HepG2 (cell line): ENCODE measurements around the gene NFATC3. TPM values are rescaled to one million over a fixed set of nuclear protein-coding genes. Genes with fewer than 3 reads are reported as not detected.
A peak's percentile ranks its signal among the peaks of the same experiment; 100 is the strongest.

Source experiments
- BCLAF1 ChIP-seq: fragments of 450-650 bp; IDR thresholded peaks from 2 replicates; pipeline ENCODE4 v1.6.1; 2017; ENCODE audit warnings: mild to moderate bottlenecking
- DNMT3B ChIP-seq: conservative IDR thresholded peaks from 2 replicates; pipeline ENCODE4 v1.6.1; 2016; ENCODE audit warnings: missing biosample characterization, control low read depth
- ERF ChIP-seq: IDR thresholded peaks from 2 replicates; pipeline ENCODE4 v1.6.1; 2018; ENCODE audit warnings: missing biosample characterization, missing genetic modification reagents
- FLYWCH1 ChIP-seq: sonication (generic); formaldehyde crosslinking; IDR thresholded peaks from 2 replicates; pipeline ENCODE4 v1.8.1; 2023; ENCODE audit warnings: mild to moderate bottlenecking, missing genetic modification reagents
- FOXA1 ChIP-seq, 2 experiments: fragments of 450-650 bp in 1 of 2; sonication (generic) in 1 of 2; formaldehyde crosslinking in 1 of 2; IDR thresholded peaks; 2 replicates each; pipeline versions ENCODE4 v1.4.0 to v1.6.1; 2016 to 2020; ENCODE audit warnings: missing genetic modification reagents in 1 of 2
- HNRNPLL ChIP-seq: fragments of 200-400 bp; formaldehyde crosslinking; IDR thresholded peaks from 2 replicates; pipeline ENCODE4 v1.6.1; 2017; ENCODE audit warnings: mild to moderate bottlenecking, low read depth, low read length; ENCODE audit not compliant: poor library complexity, severe bottlenecking
- MED13 ChIP-seq: sonication (generic); formaldehyde crosslinking; IDR thresholded peaks from 2 replicates; pipeline ENCODE4 v1.5.0; 2020; ENCODE audit warnings: missing genetic modification reagents
- NCOA1 ChIP-seq: sonication (generic); formaldehyde crosslinking; IDR thresholded peaks from 2 replicates; pipeline ENCODE4 v1.9.0; 2021; ENCODE audit warnings: missing genetic modification reagents
- NKX3-1 ChIP-seq: sonication (generic); formaldehyde crosslinking; IDR thresholded peaks from 2 replicates; pipeline ENCODE4 v1.5.0; 2020; ENCODE audit warnings: missing genetic modification reagents
- ONECUT2 ChIP-seq: sonication (generic); formaldehyde crosslinking; IDR thresholded peaks from 2 replicates; pipeline ENCODE4 v1.4.0; 2020; ENCODE audit warnings: missing genetic modification reagents
- POGK ChIP-seq: sonication (generic); formaldehyde crosslinking; conservative IDR thresholded peaks from 2 replicates; pipeline ENCODE4 v1.8.0; 2022; ENCODE audit warnings: mild to moderate bottlenecking, moderate library complexity, missing genetic modification reagents
- SMARCE1 ChIP-seq: fragments of 450-650 bp; IDR thresholded peaks from 2 replicates; pipeline ENCODE4 v1.6.1; 2017; ENCODE audit warnings: borderline replicate concordance
- STAG1 ChIP-seq: sonication (generic); formaldehyde crosslinking; IDR thresholded peaks from 2 replicates; pipeline ENCODE4 v1.4.0; 2020; ENCODE audit warnings: missing genetic modification reagents
- TRAFD1 ChIP-seq: sonication (generic); formaldehyde crosslinking; IDR thresholded peaks from 2 replicates; pipeline ENCODE4 v1.5.1; 2020; ENCODE audit warnings: missing genetic modification reagents, mild to moderate bottlenecking, borderline replicate concordance
- ZBTB37 ChIP-seq: sonication (generic); formaldehyde crosslinking; IDR thresholded peaks from 2 replicates; pipeline ENCODE4 v1.4.0; 2020; ENCODE audit warnings: mild to moderate bottlenecking, missing genetic modification reagents
- ZKSCAN5 ChIP-seq: sonication (generic); formaldehyde crosslinking; IDR thresholded peaks from 2 replicates; pipeline ENCODE4 v1.5.1; 2020; ENCODE audit warnings: mild to moderate bottlenecking, missing genetic modification reagents
- ZNF251 ChIP-seq: sonication (generic); formaldehyde crosslinking; IDR thresholded peaks from 2 replicates; pipeline ENCODE4 v1.9.0; 2021; ENCODE audit warnings: mild to moderate bottlenecking, missing genetic modification reagents
- ZNF414 ChIP-seq: sonication (generic); formaldehyde crosslinking; IDR thresholded peaks from 2 replicates; pipeline ENCODE4 v1.5.0; 2020; ENCODE audit warnings: missing genetic modification reagents
- ZNF75D ChIP-seq: sonication (generic); formaldehyde crosslinking; IDR thresholded peaks from 2 replicates; pipeline ENCODE4 v1.8.1; 2023; ENCODE audit warnings: missing genetic modification reagents, mild to moderate bottlenecking, borderline replicate concordance
- ZNF780A ChIP-seq: sonication (generic); formaldehyde crosslinking; IDR thresholded peaks from 2 replicates; pipeline ENCODE4 v1.8.0; 2022; ENCODE audit warnings: mild to moderate bottlenecking, missing genetic modification reagents, moderate library complexity
- ZNF784 ChIP-seq: sonication (generic); formaldehyde crosslinking; IDR thresholded peaks from 2 replicates; pipeline ENCODE4 v1.5.1; 2020; ENCODE audit warnings: missing genetic modification reagents, mild to moderate bottlenecking, borderline replicate concordance
- ZNF879 ChIP-seq: sonication (generic); formaldehyde crosslinking; IDR thresholded peaks from 2 replicates; pipeline ENCODE4 v1.8.1; 2023; ENCODE audit warnings: missing genetic modification reagents
- polyA plus RNA-seq, 8 experiments: library from polyadenylated mRNA; depleted of rRNA in 3 of 8; stranded (reverse) in 7 of 8; unstranded in 1 of 8; fragments of >200 nt; fragmentation: Illumina TruSeq in 4 of 8; extraction: Trizol in 4 of 8; gene quantifications; 2 replicates each; pipeline versions ENCODE4 v1.2.1 to v1.2.3, GENCODE V29; 2011 to 2016; ENCODE audit warnings: low read depth in 4 of 8, missing spikeins in 1 of 8, mixed read lengths in 1 of 8; ENCODE audit not compliant: insufficient read depth in 1 of 8
- total RNA-seq, 5 experiments: library from RNA; depleted of rRNA; stranded (reverse); fragments of >200 nt; fragmentation: Illumina TruSeq; extraction: Trizol; gene quantifications; 2 replicates each; pipeline ENCODE4 v1.2.3, GENCODE V29; 2016; ENCODE audit warnings: low read depth in 1 of 5

NFATC3 gene
- total and polyA plus RNA-seq, 2 of the 13 experiments (the other 11 are each of a cell fraction or from before 2014, with no cell fraction given), result 52.6 to 62.7 TPM

GRCh38 chr16:68079376-68079625 lies 5.9 kb upstream of the NFATC3 start (continued):
- no peak for TF ChIP-seq POGK
- TF ChIP-seq ZNF784, result no peak
- TF ChIP-seq ZKSCAN5 (CRISPR knock-in tag), result no peak
- no peak for TF ChIP-seq NKX3-1
- TF ChIP-seq BCLAF1, result no peak
- TF ChIP-seq TRAFD1 (CRISPR knock-in tag), result no peak
- 0 out of 2 replicates have a peak, but pooled peaks have one; percentile 4 for TF ChIP-seq ZNF414
- no peak for TF ChIP-seq HNRNPLL
- TF ChIP-seq ONECUT2, result no peak
- no peak for TF ChIP-seq STAG1 (CRISPR knock-in tag)
- TF ChIP-seq DNMT3B (CRISPR knock-in tag), result 0 out of 2 replicates have a peak, but pooled peaks have one; percentile 44
- 0 out of 2 replicates have a peak, but pooled peaks have one; percentile 12 for TF ChIP-seq FLYWCH1 (CRISPR knock-in tag)
- TF ChIP-seq ZNF75D, result no peak
- TF ChIP-seq ZBTB37, result no peak
- TF ChIP-seq NCOA1 (CRISPR knock-in tag), result 0 out of 2 replicates have a peak, but pooled peaks have one; percentile 10
- no peak for TF ChIP-seq MED13
- no peak for TF ChIP-seq ZNF879 (CRISPR knock-in tag)
- TF ChIP-seq FOXA1 (IDR thresholded peaks at IDR 0.05), result no peak
- TF ChIP-seq FOXA1 (CRISPR knock-in tag; IDR thresholded peaks at IDR 0.05), result no peak
- TF ChIP-seq ZNF780A, result 0 out of 2 replicates have a peak, but pooled peaks have one; percentile 5
- TF ChIP-seq SMARCE1, result no peak
- TF ChIP-seq ZNF251 (CRISPR knock-in tag), result no peak
- no peak for TF ChIP-seq ERF (CRISPR knock-in tag)
